HEK293 (cell line): ENCODE data around the gene PCBP3.
"Not testable (repeated sequence)": the region's sequence is repeated elsewhere in the genome, so short reads cannot be mapped to it uniquely, and the experiment has no call there.

ENCODE experiments used
- CTCF ChIA-PET: fragments of 350-600 bp; formaldehyde crosslinking; extraction: SDS; loops from one replicate; lab custom pipeline; 2021; ENCODE audit warnings: antibody characterized with exemption; lab: Yijun Ruan, JAX
- POLR2A ChIA-PET: fragments of 300-600 bp; formaldehyde crosslinking; extraction: SDS; loops from one replicate; lab custom pipeline; 2020; ENCODE audit warnings: antibody characterized with exemption, inconsistent platforms; lab: Yijun Ruan, JAX
- H3K27ac ChIP-seq: fragments of 200-500 bp; sonication (Bioruptor generic); 2 replicates; pipeline ENCODE4 v1.5.1; 2014; ENCODE audit warnings: low read depth, low read length, control low read depth, inconsistent platforms; ENCODE audit errors: extremely low read depth
- H3K36me3 ChIP-seq, 2 experiments: fragments of 200-500 bp in 1 of 2; sonication (Bioruptor generic) in 1 of 2; 1 replicate in 1 of 2; 2 replicates in 1 of 2; pipeline ENCODE4 v1.5.1; 2014 to 2017; ENCODE audit warnings: inconsistent platforms in 2 of 2, low read length in 2 of 2; ENCODE audit not compliant: control insufficient read depth in 2 of 2, insufficient read depth in 1 of 2
- H3K4me1 ChIP-seq: fragments of 200-500 bp; sonication (Bioruptor generic); 2 replicates; pipeline ENCODE4 v1.5.1; 2014; ENCODE audit warnings: mild to moderate bottlenecking, low read length, inconsistent platforms; ENCODE audit not compliant: control insufficient read depth, insufficient read depth
- H3K4me3 ChIP-seq: 2 replicates; pipeline ENCODE4 v1.5.1; 2011; ENCODE audit warnings: low read depth, mild to moderate bottlenecking, control low read depth, low read length, moderate library complexity
- H3K9me3 ChIP-seq: fragments of 200-500 bp; sonication (Bioruptor generic); 2 replicates; pipeline ENCODE4 v1.5.1; 2014; ENCODE audit warnings: low read depth, low read length, inconsistent platforms; ENCODE audit not compliant: control insufficient read depth, insufficient read depth
- KLF17 ChIP-seq: fragments of 450-650 bp; formaldehyde crosslinking; IDR thresholded peaks from 2 replicates; pipeline ENCODE4 v1.5.1; 2016; ENCODE audit warnings: missing biosample characterization, missing genetic modification characterization
- MEIS1 ChIP-seq: sonication (generic); formaldehyde crosslinking; IDR thresholded peaks from 2 replicates; pipeline ENCODE4 v1.8.1; 2022; ENCODE audit warnings: missing genetic modification reagents, mild to moderate bottlenecking, borderline replicate concordance
- OVOL3 ChIP-seq: fragments of 450-650 bp; formaldehyde crosslinking; IDR thresholded peaks from 2 replicates; pipeline ENCODE4 v1.5.1; 2016; ENCODE audit warnings: missing biosample characterization, missing genetic modification characterization
- PATZ1 ChIP-seq: fragments of 450-650 bp; formaldehyde crosslinking; IDR thresholded peaks from 2 replicates; pipeline ENCODE4 v1.5.1; 2016; ENCODE audit warnings: missing biosample characterization, missing genetic modification characterization
- SCRT1 ChIP-seq: fragments of 450-650 bp; formaldehyde crosslinking; IDR thresholded peaks from 2 replicates; pipeline ENCODE4 v1.5.1; 2016; ENCODE audit warnings: missing biosample characterization, missing genetic modification characterization, borderline replicate concordance
- SP2 ChIP-seq: fragments of 450-650 bp; formaldehyde crosslinking; IDR thresholded peaks from 2 replicates; pipeline ENCODE4 v1.5.1; 2016; ENCODE audit warnings: missing biosample characterization, missing genetic modification characterization
- SP3 ChIP-seq: fragments of 450-650 bp; formaldehyde crosslinking; IDR thresholded peaks from 2 replicates; pipeline ENCODE4 v1.5.1; 2016; ENCODE audit warnings: missing biosample characterization, missing genetic modification characterization
- SP7 ChIP-seq: fragments of 450-650 bp; formaldehyde crosslinking; IDR thresholded peaks from 2 replicates; pipeline ENCODE4 v1.5.1; 2016; ENCODE audit warnings: missing biosample characterization, missing genetic modification characterization
- TSHZ1 ChIP-seq: fragments of 450-650 bp; formaldehyde crosslinking; IDR thresholded peaks from 2 replicates; pipeline ENCODE4 v1.5.1; 2016; ENCODE audit warnings: missing biosample characterization, missing genetic modification characterization, borderline replicate concordance
- ZFHX2 ChIP-seq: fragments of 450-650 bp; formaldehyde crosslinking; conservative IDR thresholded peaks from 2 replicates; pipeline ENCODE4 v1.5.1; 2016; ENCODE audit warnings: missing biosample characterization, missing genetic modification characterization
- ZNF138 ChIP-seq: fragments of 450-650 bp; formaldehyde crosslinking; IDR thresholded peaks from 2 replicates; pipeline ENCODE4 v1.5.1; 2016; ENCODE audit warnings: missing biosample characterization, missing genetic modification characterization, borderline replicate concordance
- ZNF146 ChIP-seq: fragments of 450-650 bp; formaldehyde crosslinking; IDR thresholded peaks from 2 replicates; pipeline ENCODE4 v1.5.1; 2016; ENCODE audit warnings: missing biosample characterization, missing genetic modification characterization
- ZNF324 ChIP-seq: fragments of 450-650 bp; formaldehyde crosslinking; IDR thresholded peaks from 2 replicates; pipeline ENCODE4 v1.5.1; 2016; ENCODE audit warnings: missing biosample characterization, missing genetic modification characterization
- ZNF426 ChIP-seq: fragments of 450-650 bp; formaldehyde crosslinking; IDR thresholded peaks from 2 replicates; pipeline ENCODE4 v1.5.1; 2017; ENCODE audit warnings: missing biosample characterization, missing genetic modification characterization, mild to moderate bottlenecking, inconsistent platforms, moderate library complexity
- ZNF473 ChIP-seq: fragments of 450-650 bp; formaldehyde crosslinking; IDR thresholded peaks from 2 replicates; pipeline ENCODE4 v1.5.1; 2017; ENCODE audit warnings: missing biosample characterization, missing genetic modification characterization
- ZNF521 ChIP-seq: fragments of 450-650 bp; formaldehyde crosslinking; IDR thresholded peaks from 2 replicates; pipeline ENCODE4 v1.5.1; 2017; ENCODE audit warnings: missing biosample characterization, mild to moderate bottlenecking, missing genetic modification characterization
- ZNF555 ChIP-seq: fragments of 450-650 bp; formaldehyde crosslinking; conservative IDR thresholded peaks from 2 replicates; pipeline ENCODE4 v1.5.1; 2017; ENCODE audit warnings: missing biosample characterization, mild to moderate bottlenecking, missing genetic modification characterization, inconsistent platforms
- ZNF561 ChIP-seq: fragments of 450-650 bp; IDR thresholded peaks from 2 replicates; pipeline ENCODE4 v1.5.1; 2018; ENCODE audit warnings: missing biosample characterization, missing genetic modification characterization, borderline replicate concordance
- ZNF585B ChIP-seq: fragments of 450-650 bp; formaldehyde crosslinking; IDR thresholded peaks from 2 replicates; pipeline ENCODE4 v1.5.1; 2016; ENCODE audit warnings: missing biosample characterization, missing genetic modification characterization
- ZNF596 ChIP-seq: fragments of 450-650 bp; IDR thresholded peaks from 2 replicates; pipeline ENCODE4 v1.5.0; 2018; ENCODE audit warnings: missing biosample characterization, mild to moderate bottlenecking, missing genetic modification characterization, moderate library complexity
- ZNF626 ChIP-seq: fragments of 450-650 bp; sonication (Bioruptor Pico); formaldehyde crosslinking; IDR thresholded peaks from 2 replicates; pipeline ENCODE4 v1.5.1; 2018; ENCODE audit warnings: missing biosample characterization, missing genetic modification characterization, inconsistent platforms
- ZNF654 ChIP-seq: fragments of 450-650 bp; formaldehyde crosslinking; IDR thresholded peaks from 2 replicates; pipeline ENCODE4 v1.5.1; 2016; ENCODE audit warnings: low read depth, missing biosample characterization, missing genetic modification characterization
- ZNF843 ChIP-seq: fragments of 450-650 bp; formaldehyde crosslinking; IDR thresholded peaks from 2 replicates; pipeline ENCODE4 v1.5.1; 2016; ENCODE audit warnings: missing biosample characterization, missing genetic modification characterization
- TF ChIP-seq, protein P1 (sequence below): fragments of 450-650 bp; formaldehyde crosslinking; IDR thresholded peaks from 2 replicates; pipeline ENCODE4 v1.5.1; 2016; ENCODE audit warnings: missing biosample characterization, missing genetic modification characterization

PCBP3 gene

DNA sequence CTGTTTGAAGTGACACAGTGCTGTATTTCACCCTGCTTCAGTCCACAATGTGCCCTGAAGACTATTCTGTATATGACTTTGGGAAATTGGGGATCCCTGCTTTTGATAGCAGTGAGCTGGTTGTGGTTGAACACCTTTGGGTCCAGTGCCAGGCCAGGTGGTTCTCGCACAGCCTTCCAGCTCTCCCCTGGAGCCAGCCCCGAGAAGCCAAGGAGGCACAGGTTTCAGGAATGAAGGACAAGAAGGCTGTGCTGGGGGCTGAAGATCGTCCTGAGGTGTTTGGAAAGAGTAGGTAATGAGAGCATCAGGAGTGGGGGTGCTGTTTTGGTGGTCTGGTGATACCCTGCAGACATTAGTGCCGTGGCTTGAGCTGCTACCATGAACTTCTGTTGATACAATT lies 206.7 kb downstream of the PCBP3 start:
- no peak overlapping the region for H3K4me3 ChIP-seq
- H3K36me3 ChIP-seq, result no peaks in the 10 kb centered on the region
- no peak overlapping the region for H3K27ac ChIP-seq
- no peak for TF ChIP-seq SP2
- no peak for TF ChIP-seq ZNF521 (tag by site-specific recombination)
- no peak for TF ChIP-seq OVOL3 (tag by site-specific recombination)
- no peak for TF ChIP-seq ZNF561 (tag by site-specific recombination)
- TF ChIP-seq ZNF555, result no peak
- TF ChIP-seq ZNF426 (tag by site-specific recombination), result no peak
- no peak for TF ChIP-seq ZNF146 (tag by site-specific recombination)
- no peak for TF ChIP-seq ZNF596 (tag by site-specific recombination)
- TF ChIP-seq ZNF138 (tag by site-specific recombination), result no peak
- TF ChIP-seq SCRT1 (tag by site-specific recombination), result no peak
- TF ChIP-seq SP7 (tag by site-specific recombination), result no peak
- no peak for TF ChIP-seq SP3 (tag by site-specific recombination)
- no peak for TF ChIP-seq ZNF654 (tag by site-specific recombination)
- no peak for TF ChIP-seq ZNF843 (tag by site-specific recombination)
- no peak for TF ChIP-seq PATZ1 (tag by site-specific recombination)
- no peak for TF ChIP-seq ZNF473 (tag by site-specific recombination)
- CTCF ChIA-PET, result interaction anchor here (0.7 to 1.7 kb wide), 3 partner anchors 10 to 59 kb away, joined by 3 to 9 read pairs (median 5); no protein-coding TSS in a partner anchor
- no peaks in the 10 kb centered on the region for H3K4me1 ChIP-seq
- H3K9me3 ChIP-seq, result no peaks in the 10 kb centered on the region
- POLR2A ChIA-PET, result no interaction called here

- POLR2A ChIA-PET, H3K4me3 ChIP-seq, H3K9me3 ChIP-seq, H3K36me3 ChIP-seq, H3K27ac ChIP-seq, H3K4me1 ChIP-seq: not testable (repeated sequence)
- CTCF ChIA-PET, result interaction anchor here (0.6 kb wide), 2 partner anchors 161 to 247 kb away, joined by 3 read pairs; no protein-coding TSS in a partner anchor
Observed at GRCh38 chr21:45852386-45852785, 208.9 kb downstream of the PCBP3 start.

DNA sequence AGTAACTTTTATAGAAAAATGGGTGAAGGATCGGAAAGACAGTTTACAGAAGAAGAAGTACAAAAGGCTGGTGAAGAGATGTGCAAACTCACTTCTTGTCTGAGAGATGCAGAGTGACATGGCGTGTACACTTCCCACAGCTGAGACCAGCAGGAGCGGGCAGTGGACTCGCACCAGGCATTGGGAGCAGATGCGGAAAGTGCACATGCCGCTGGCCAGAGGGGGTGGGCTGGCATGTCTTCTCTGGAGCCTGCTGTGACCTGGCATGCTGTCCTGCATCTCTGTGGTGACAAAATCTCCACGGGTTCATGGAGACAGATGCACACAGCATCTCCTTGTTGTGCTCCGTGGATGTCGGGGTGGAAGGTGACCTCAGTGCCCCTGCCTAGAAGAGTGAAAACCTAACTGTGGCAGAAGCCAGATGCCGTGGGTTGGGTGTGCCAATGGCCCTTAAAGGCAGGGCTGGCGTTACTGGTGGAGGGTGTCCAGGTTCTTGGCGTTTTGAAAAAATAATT lies 209.4 kb downstream of the PCBP3 start:
- H3K4me3 ChIP-seq, result no peak overlapping the region
- ChIA-PET CTCF (interaction anchor here (0.6 kb wide), 1 partner anchor 247 kb away, joined by 3 read pairs; no protein-coding TSS in a partner anchor), POLR2A (no interaction called here)
- H3K27ac ChIP-seq, result no peak overlapping the region
- no peaks in the 10 kb centered on the region for H3K9me3 ChIP-seq
- no peaks in the 10 kb centered on the region for H3K4me1 ChIP-seq
- H3K36me3 ChIP-seq, result no peaks in the 10 kb centered on the region
- TF ChIP-seq ZNF561 (tag by site-specific recombination) (no peak), ZNF324 (no peak), ZFHX2 (tag by site-specific recombination) (no peak), ZNF585B (tag by site-specific recombination) (no peak), MEIS1 (CRISPR knock-in tag) (no peak), KLF17 (tag by site-specific recombination) (no peak), TSHZ1 (tag by site-specific recombination) (no peak), ZNF626 (tag by site-specific recombination) (no peak)
- TF ChIP-seq, protein P1, sequence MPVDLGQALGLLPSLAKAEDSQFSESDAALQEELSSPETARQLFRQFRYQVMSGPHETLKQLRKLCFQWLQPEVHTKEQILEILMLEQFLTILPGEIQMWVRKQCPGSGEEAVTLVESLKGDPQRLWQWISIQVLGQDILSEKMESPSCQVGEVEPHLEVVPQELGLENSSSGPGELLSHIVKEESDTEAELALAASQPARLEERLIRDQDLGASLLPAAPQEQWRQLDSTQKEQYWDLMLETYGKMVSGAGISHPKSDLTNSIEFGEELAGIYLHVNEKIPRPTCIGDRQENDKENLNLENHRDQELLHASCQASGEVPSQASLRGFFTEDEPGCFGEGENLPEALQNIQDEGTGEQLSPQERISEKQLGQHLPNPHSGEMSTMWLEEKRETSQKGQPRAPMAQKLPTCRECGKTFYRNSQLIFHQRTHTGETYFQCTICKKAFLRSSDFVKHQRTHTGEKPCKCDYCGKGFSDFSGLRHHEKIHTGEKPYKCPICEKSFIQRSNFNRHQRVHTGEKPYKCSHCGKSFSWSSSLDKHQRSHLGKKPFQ (tag by site-specific recombination), result no peak
